ENCODE data around the gene CMIP. TPM values are rescaled to one million over a fixed set of nuclear protein-coding genes. Genes with fewer than 3 reads are reported as not detected.

The CMIP gene
- total RNA-seq, 1 donor from 2014 or later: 18.8 TPM

DNA sequence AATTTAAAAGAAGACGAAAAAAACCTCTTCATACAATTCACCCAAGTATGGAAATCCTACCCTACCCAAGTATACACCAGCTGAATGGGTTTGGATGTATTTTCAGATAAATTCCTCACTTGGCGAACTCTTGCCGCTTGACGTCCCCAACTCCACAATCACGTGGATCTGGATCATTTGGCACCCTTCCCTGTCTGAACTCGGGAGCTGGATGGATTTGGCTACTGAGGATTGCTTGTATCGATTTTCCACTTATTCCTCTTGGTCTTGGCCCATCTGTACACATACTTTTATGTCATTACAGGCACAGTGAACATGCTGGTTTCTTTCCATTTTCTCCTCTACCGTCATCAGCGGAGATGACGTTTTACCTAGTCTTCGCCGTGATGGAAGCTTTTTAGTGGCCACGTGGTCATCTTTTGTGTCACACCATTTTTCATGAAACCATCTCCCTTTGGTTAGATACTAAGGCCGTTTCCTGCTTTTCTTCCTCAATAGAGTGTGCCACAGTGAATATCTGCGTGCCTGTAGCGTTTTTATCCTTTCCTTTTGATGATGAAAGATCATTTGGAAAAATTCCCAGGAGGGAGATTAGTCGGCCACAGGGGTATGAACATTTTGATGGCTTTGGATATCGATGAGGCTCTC lies 47.1 kb downstream of the CMIP start:
- FAIRE-seq: no peak

DNA sequence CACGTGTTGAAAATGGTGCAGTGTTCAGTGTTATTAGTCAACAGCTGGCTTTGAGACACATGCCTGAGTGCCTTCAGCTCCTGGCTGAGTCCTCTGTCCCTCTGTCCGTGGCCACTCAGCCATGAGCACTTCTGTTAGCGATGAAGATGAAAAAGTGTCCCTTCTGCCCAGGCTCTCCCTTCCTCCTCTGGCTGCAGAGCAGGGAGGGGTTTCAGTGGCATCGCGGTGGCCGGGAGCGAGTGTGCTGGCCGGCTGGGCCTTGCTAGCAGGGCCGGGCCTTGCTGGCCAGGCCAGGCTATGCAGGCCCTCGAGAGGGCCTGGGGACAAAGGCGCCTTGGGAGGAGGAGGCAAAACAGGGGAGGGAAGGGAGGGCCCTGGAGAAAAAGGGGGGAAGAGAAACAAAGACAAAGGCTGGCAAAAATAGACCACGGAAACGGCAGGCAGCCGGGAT lies 47.7 kb downstream of the CMIP start:
- DNase-seq (ENCODE audit: low spot score in 2 of 2) (no peak), FAIRE-seq (no peak)

More for the DNA sequence above, 47.1 kb downstream of the CMIP start:
- no peak for DNase-seq (ENCODE audit: low spot score in 2 of 2)

- DNase-seq (ENCODE audit: low spot score in 2 of 2) (no peak), FAIRE-seq (no peak)
Measured at GRCh38 chr16:81492965-81493754, 48.6 kb downstream of the CMIP start.

DNA sequence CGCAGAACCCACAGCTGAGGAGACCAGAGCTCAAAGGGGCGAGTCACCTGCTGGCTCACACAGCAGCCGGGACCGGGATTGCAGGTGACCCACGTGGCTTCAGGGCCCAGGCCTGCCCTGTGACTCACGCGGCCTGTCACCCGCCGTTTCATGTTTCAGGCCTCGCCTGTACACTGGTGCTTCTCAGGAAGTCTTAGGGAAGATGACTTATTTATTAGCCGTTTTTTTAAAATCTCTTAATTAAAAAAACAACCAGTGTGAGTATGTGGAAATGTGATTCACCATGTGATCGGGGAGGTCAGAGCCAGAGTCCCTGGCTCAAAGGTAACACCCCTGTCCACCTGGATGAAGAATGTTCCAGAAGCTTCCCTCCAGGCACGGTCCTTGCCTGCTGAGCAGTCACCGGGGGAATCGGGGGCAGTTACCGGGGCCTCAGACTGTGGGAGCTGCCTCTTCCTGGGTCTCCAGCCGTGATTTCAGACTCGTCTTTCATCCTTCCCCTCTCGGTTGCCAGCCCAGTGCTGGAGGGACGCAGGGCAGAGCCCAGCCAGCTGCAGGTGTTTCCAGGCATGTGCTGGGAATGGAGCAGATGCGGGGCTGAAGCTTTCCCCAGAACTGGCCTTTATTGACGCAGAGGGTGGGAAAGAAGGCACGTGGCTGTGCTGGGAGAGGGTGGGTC lies 49.3 kb downstream of the CMIP start:
- DNase-seq (ENCODE audit: low spot score in 2 of 2): no peak
- no peak for FAIRE-seq

DNA sequence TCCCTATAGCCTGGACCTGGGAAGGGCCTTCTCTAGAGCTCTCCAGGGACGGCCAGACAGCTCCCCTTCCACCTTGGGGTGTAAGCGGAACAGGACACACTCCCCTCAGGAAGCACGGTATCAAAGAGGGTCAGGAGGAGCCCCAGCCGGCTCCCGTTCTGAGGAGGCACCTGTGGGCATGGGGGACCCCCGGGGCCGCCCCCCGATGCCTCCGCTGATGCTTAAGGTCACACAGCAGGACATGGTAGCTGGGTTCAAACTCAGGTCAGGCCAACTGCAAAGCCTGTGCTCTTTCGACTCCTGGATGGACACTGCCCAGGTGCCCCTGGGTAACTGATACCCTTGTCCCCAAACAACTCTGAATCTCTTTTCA lies 49.8 kb downstream of the CMIP start:
- DNase-seq (ENCODE audit: low spot score in 2 of 2): no peak
- no peak for FAIRE-seq

- FAIRE-seq (no peak), DNase-seq (ENCODE audit: low spot score in 2 of 2) (no peak)
Measured at GRCh38 chr16:81494888-81495287, 50.3 kb downstream of the CMIP start.

DNA sequence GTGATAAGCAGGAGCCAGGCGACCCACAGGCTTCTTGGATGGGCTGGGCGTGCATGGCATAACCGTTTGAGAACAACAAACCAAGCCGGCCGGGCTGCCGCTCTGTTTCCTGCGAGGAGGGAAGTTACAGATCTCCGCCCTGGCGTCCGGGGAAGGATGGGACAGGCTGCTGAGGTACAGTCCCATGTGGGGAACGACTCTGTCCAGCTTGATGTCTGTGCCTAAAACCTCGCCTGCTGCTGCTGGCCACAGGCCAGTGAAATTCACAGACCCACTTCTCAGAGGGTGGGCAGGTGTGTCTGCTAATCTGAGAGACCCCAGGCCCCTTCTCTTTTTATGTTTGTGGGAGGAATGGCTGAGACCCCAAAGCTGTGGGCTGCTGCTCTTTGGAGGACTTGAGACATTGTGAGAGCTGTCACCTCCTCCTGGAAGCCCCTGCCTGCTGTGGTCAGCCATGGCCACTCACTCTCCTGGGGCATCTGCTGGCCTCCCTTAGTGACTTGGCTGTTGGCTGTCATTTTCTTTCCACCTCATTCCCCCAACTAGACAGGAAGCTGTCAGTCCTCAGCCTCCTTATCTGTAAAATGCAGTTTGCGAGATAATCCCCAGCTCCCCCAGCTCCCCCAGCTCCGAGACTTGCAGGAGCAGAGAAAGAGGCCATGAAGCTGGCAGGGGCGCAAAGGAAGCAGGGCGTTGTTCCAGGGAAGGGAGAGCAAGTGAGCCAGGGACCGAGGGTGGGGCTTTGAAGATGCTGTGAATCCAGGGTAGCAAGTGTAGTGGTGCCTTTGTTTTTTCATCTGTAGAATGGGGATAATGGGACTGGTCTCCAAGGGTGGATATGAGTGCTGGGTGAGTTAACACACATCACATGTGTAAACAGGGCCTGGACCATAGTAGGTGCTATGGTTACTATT lies 51.0 kb downstream of the CMIP start:
- FAIRE-seq (no peak), DNase-seq (ENCODE audit: low spot score in 2 of 2) (no peak)

DNA sequence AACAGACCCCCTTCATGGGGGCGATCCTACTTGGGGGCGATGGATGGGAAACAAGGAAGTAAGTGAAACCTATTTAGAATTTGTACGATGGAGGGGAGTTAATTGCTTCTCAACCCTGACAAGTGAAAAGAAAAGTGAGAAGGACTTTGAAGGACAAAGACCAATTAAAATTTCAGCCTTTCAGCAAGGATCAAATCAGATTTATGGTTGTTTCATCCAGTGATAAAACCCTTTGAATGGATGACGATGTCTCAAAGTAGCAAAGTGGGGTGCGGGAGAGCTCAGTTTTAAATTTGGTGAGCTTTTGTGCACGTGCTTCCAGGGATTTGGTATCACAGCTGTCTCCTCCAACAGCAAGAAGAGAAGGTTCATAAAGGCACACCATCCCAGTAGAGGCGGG lies 51.7 kb downstream of the CMIP start:
- DNase-seq (ENCODE audit: low spot score in 2 of 2): no peak
- no peak for FAIRE-seq

GRCh38 chr16:81496742-81497141 lies 52.1 kb downstream of the CMIP start:
- DNase-seq (ENCODE audit: low spot score in 2 of 2) (no peak), FAIRE-seq (no peak)

DNA sequence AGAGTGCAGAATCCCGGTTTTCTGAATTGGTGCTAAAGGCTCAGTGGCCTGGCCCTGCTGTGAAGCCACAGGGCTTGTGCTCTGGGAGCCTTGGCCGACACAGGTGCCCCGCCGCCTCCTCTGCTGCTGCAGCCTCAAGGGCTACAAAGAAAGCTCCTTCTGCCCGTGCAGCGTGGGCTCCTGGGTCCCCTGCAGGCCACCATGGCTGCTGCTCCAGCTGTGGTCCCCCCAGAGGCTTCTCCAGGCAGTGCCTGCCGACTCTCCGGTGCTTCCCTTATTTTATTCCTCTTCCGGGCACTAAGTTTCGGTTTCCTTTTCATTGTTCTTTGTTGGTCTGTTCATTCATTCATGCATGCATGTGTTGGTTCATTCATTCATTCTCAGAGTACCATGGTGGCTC lies 53.1 kb downstream of the CMIP start:
- no peak for DNase-seq (ENCODE audit: low spot score in 2 of 2)
- FAIRE-seq: no peak

DNA sequence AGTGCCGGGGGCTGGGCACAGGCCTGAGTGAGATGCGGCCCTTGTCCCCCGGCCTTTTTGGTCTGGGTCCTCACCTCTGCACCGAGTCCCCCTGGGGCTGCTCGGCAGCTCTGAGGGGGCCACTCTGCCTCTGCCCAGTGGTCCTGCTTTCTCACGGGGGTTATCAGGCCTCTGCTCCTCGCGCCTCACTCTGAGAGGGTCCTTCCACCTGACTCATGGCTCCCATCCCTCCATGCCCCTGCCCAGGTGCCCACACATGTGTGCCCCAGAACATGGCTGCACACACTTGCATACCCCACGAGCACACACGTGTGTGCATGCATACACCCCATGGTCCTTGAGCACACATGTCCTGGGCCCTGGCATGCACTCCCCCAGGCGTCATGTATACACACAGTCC lies 53.7 kb downstream of the CMIP start:
- DNase-seq (ENCODE audit: low spot score in 2 of 2) (no peak), FAIRE-seq (no peak)

DNA sequence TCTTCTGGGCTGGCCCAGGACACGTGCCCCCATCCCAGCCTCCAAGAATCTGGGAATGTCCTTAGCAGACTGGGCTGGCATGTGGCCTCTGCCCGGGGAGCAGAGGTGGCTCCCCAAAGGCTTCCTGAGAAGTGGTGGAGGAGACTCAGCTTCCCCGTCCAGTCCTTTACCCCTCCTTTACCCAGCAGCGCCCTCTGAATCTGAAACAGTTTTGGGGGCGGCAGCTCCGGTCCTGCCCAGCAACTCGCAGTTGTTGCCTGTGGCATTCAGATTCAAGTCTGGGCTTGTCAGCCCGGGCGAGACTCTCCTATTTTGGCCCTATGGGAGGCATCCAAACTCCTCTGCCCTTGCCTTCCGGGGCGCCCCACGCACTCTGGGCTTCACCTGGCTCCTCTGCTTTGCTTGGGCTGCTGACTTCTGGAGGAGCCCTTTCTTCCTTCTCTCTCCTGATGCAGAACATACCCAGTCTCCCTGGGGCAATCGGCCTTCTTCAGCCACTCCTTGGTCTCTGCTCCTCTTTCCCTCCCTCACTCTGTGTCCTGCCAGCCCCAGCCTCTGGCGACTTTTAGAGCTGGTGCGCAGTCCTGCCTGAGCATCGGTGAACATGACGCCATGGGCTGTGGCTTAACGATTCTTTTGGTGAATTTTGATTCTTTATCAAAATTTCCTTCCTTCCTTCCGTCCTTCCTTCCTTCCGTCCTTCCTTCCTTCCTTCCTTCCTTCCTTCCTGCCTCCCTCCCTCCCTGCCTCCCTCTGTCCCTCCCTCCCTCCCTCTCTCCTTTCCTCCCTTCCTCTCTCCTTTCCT lies 55.2 kb downstream of the CMIP start:
- DNase-seq (ENCODE audit: low spot score in 2 of 2): no peak
- no peak for FAIRE-seq

- DNase-seq (ENCODE audit: low spot score in 2 of 2): no peak
Measured at GRCh38 chr16:81500833-81501521, 56.4 kb downstream of the CMIP start.

GRCh38 chr16:81502396-81503070 lies 57.9 kb downstream of the CMIP start:
- no peak for DNase-seq (ENCODE audit: low spot score in 2 of 2)
- FAIRE-seq: no peak

More at GRCh38 chr16:81500833-81501521, 56.4 kb downstream of the CMIP start:
- FAIRE-seq: no peak

GRCh38 chr16:81505011-81505661 lies 60.5 kb downstream of the CMIP start:
- FAIRE-seq (no peak), DNase-seq (ENCODE audit: low spot score in 2 of 2) (no peak)

DNA sequence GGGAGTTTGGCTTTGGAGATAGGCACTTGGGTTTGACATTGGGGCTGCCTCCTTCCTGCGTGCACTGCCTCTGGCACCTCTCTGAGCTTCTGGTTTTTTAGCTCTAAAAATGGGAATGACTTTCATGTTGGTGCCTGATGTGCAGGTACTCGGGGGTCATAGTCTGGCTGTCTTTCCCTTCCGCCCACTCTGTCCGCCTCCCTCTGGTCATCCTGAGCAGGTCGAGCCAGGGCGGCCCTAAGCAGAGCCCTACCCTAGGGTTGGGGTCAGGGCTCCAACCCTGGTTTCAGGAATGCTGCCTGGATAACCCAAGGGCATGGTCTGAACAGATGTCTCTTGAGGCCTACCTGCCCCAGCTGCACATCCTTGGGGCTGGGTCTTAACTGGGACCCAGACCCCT lies 64.8 kb downstream of the CMIP start:
- DNase-seq (ENCODE audit: low spot score in 2 of 2): no peak
- no peak for FAIRE-seq

DNA sequence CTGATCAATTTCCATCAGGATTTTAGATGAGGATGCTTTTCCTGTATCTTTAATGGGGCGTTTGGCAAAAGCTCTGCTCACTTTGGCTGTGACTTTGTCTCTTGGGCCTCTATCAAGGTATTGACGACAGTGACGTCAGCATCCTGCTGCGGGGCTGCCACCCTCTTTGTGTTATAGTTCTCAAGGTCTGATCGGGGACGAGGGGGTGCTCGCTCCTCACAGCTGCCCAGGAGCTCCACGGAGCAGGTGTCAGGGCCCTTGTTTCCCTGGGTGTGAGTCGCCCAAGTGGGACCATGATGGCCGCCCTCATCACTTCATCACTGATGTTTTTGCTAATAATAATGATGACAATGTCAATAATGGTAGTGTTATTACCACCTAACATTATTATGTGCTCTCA lies 65.4 kb downstream of the CMIP start:
- no peak for FAIRE-seq
- DNase-seq (ENCODE audit: low spot score in 2 of 2): no peak

DNA sequence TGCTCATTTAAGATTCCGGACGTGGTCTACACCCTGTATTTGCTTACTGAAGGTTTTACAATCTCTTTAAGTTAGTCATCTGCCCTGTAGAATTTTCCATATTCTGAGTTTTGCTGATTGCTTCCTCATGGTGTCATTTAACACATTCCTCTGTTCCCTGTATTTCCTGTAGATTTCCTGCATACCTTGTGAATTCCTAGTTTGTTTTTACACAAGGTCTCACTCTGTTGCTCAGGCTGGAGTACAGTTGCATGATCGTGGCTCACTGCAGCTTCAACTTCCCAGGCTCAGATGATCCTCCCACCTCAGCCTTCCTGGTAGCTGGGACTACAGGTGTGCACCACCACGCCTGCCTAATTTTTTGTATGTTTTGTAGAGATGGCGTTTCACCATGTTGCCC lies 66.8 kb downstream of the CMIP start:
- no peak for FAIRE-seq

More for the DNA sequence above, 66.8 kb downstream of the CMIP start:
- DNase-seq (ENCODE audit: low spot score in 2 of 2): no peak
